ENCODE measurements around the gene KDM6A. TPM values are rescaled to one million over a fixed set of nuclear protein-coding genes. Genes with fewer than 3 reads are reported as not detected.
"Not testable (repeated sequence)": the region's sequence is repeated elsewhere in the genome, so short reads cannot be mapped to it uniquely, and the experiment has no call there.

Gene KDM6A
- 10 to 100 TPM in 11 of 12 donors, not detected in 1; 12.4 to 33.3 (median 20.4) TPM for polyA plus RNA-seq (ENCODE audit: insufficient read length in 12 of 12)
- long read RNA-seq, donor 1, partial matches to known transcripts = 32 of 33 reads
- long read RNA-seq, donor 1, other reads (novel, unspliced or antisense) = 0 of 33 reads
- long read RNA-seq, donor 2, partial matches to known transcripts = 7 of 7 reads
- long read RNA-seq, donor 2, other reads (novel, unspliced or antisense) = 0 of 7 reads
- long read RNA-seq, donor 3 = 0 reads
- long read RNA-seq, donor 4 = 0 reads
- long read RNA-seq, donor 5, partial matches to known transcripts = 13 of 13 reads
- long read RNA-seq, donor 5, other reads (novel, unspliced or antisense) = 0 of 13 reads
- long read RNA-seq, donor 6, full-length matches to known transcripts = 1 of 1 reads
- long read RNA-seq, donor 6, partial matches to known transcripts = 0 of 1 reads
- long read RNA-seq, donor 6, other reads (novel, unspliced or antisense) = 0 of 1 reads
- long read RNA-seq, donor 7 = 0 reads
- long read RNA-seq, donor 8, partial matches to known transcripts = 12 of 12 reads
- long read RNA-seq, donor 8, other reads (novel, unspliced or antisense) = 0 of 12 reads
- long read RNA-seq, donor 9 = 0 reads
- long read RNA-seq, donor 10, full-length matches to known transcripts = 1 of 7 reads
- long read RNA-seq, donor 10, partial matches to known transcripts = 6 of 7 reads
- long read RNA-seq, donor 10, other reads (novel, unspliced or antisense) = 0 of 7 reads
- long read RNA-seq, donor 11, partial matches to known transcripts = 0 of 1 reads
- long read RNA-seq, donor 11, other reads (novel, unspliced or antisense) = 0 of 1 reads

GRCh38 chrX:44872821-44873414 lies at the start of gene KDM6A:
Gene KDM6A, plus strand, starts transcription at chrX:44873188. Its CDS starts 364 bp downstream, at chrX:44873552.
- peak; percentile 98 for DNase-seq

- DNase-seq = not testable (repeated sequence)
Measured at GRCh38 chrX:44823193-44823592, 49.8 kb upstream of the KDM6A start.

GRCh38 chrX:44828008-44828605 lies 44.9 kb upstream of the KDM6A start:
- DNase-seq = no peak

- no peak for DNase-seq
Measured at GRCh38 chrX:44829832-44830231, 43.2 kb upstream of the KDM6A start.

GRCh38 chrX:44842550-44843317 lies 30.3 kb upstream of the KDM6A start:
- DNase-seq = no peak

GRCh38 chrX:44843318-44843702 lies 29.7 kb upstream of the KDM6A start:
- no peak for DNase-seq

GRCh38 chrX:44843753-44844152 lies 29.2 kb upstream of the KDM6A start, which contains the start of gene DUSP21:
Gene DUSP21, plus strand, starts transcription at chrX:44844021. Its CDS starts 112 bp downstream, at chrX:44844133.
- no peak for DNase-seq

- no peak for DNase-seq
Measured at GRCh38 chrX:44844204-44844603, 28.8 kb upstream of the KDM6A start.

- DNase-seq = not testable (repeated sequence)
Measured at GRCh38 chrX:44850891-44851290, 22.1 kb upstream of the KDM6A start.

GRCh38 chrX:44871114-44871645 lies 1.8 kb upstream of the KDM6A start:
- DNase-seq = no peak

- peak; percentile 55 for DNase-seq
Measured at GRCh38 chrX:44871931-44872820, 812 bp upstream of the KDM6A start.

GRCh38 chrX:44873415-44874276 lies 658 bp downstream of the KDM6A start:
- peak; percentile 65 for DNase-seq

- peak; percentile 49 for DNase-seq
Measured at GRCh38 chrX:44874420-44875184, 1.6 kb downstream of the KDM6A start.

- DNase-seq = no peak
Measured at GRCh38 chrX:44875185-44875489, 2.1 kb downstream of the KDM6A start.

GRCh38 chrX:44876086-44876485 lies 3.1 kb downstream of the KDM6A start:
- DNase-seq = no peak

GRCh38 chrX:44876767-44877166 lies 3.8 kb downstream of the KDM6A start:
- DNase-seq = no peak

- DNase-seq = no peak
Measured at GRCh38 chrX:44878780-44879179, 5.8 kb downstream of the KDM6A start.

- no peak for DNase-seq
Measured at GRCh38 chrX:44881549-44881948, 8.6 kb downstream of the KDM6A start.

All from muscle of arm (tissue), 14 donors.